ENCODE results near the gene FMN1. TPM values are rescaled to one million over a fixed set of nuclear protein-coding genes. Genes with fewer than 3 reads are reported as not detected.

Gene FMN1
- total and polyA plus RNA-seq, 2 experiments from 2014 or later, result 0.93 to 2.2 TPM

DNA sequence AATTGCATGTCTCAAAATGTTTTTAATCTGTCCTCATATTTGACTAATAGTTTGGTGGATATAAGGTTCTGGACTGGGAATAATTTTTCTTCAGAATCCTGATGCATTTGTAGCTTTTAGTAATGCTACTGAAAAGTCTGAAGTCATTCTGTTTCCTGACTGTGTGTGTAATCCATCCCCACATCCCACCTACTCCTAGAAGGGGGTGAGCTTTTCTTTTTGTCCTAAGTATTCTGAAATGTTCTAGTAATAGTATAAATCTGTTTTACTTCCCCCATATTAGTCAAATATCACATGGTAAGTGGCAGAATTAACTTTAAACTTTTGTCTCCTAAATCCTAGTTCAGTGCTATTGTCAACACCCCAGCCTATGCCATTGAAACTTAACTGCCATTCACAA, 313.9 kb downstream of the FMN1 start:
- no peak overlapping the region for H3K27ac ChIP-seq
- in situ Hi-C loops (cut with MboI), result no loop called here
- no peaks in the 10 kb centered on the region for H3K79me2 ChIP-seq (ENCODE audit: insufficient read depth)
- H3K9me2 ChIP-seq (ENCODE audit: insufficient read depth), result no peaks in the 10 kb centered on the region
- no peaks in the 10 kb centered on the region for H3K9me3 ChIP-seq (ENCODE audit: low read depth)
- H3K4me2 ChIP-seq (ENCODE audit: unreplicated experiment), result no peak overlapping the region
- no peak overlapping the region for H3K4me3 ChIP-seq
- TF ChIP-seq EZH2 (IDR thresholded peaks at IDR 0.05; ENCODE audit: insufficient read depth, poor library complexity, severe bottlenecking) (no peak), EZH2phosphoT487 (IDR thresholded peaks at IDR 0.05; ENCODE audit: insufficient read depth, low read depth) (no peak)
- H3F3A ChIP-seq (ENCODE audit: insufficient read depth), result peaks cover 7% of the 10 kb centered on the region; the same call in 1 of the 2 replicates
- peak overlapping the region; percentile 19; the same call in 1 of the 2 replicates for H2AFZ ChIP-seq
- H3K4me1 ChIP-seq (ENCODE audit: insufficient read depth), result peaks cover 32% of the 10 kb centered on the region
- H4K20me1 ChIP-seq (ENCODE audit: insufficient read depth), result no peaks in the 10 kb centered on the region
- no peak overlapping the region for H3K9ac ChIP-seq
- H3K27me3 ChIP-seq (replicated peaks; ENCODE audit: insufficient read depth), result no peaks in the 10 kb centered on the region
- DNase-seq, result no peak
- no peaks in the 10 kb centered on the region for H3K36me3 ChIP-seq (ENCODE audit: low read depth)

DNA sequence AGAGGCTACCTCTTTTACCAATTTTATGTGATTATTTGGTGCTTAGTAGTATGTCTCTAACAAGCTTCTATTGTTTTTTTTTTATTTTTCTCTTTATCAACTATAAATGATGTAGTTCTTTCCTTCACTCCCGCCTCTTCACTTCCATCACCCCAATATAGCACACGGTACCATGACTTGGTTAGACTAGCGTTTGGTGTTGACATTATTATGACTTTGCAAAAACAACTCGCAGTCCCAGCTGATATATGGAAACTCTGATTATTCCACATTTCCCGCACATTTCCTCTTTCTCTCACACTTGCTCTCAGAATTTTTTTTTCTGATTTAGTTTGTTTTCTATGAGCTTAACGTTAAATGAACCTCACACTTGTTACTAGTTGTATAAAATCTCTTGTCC, 314.5 kb downstream of the FMN1 start:
- Histone ChIP-seq H3K27ac (no peak overlapping the region), H3K27me3 (replicated peaks; ENCODE audit: insufficient read depth) (no peaks in the 10 kb centered on the region), H3K79me2 (ENCODE audit: insufficient read depth) (no peaks in the 10 kb centered on the region), H4K20me1 (ENCODE audit: insufficient read depth) (no peaks in the 10 kb centered on the region), H3K4me2 (ENCODE audit: unreplicated experiment) (no peak overlapping the region), H3K4me1 (ENCODE audit: insufficient read depth) (peaks cover 32% of the 10 kb centered on the region), H2AFZ (peak overlapping the region; percentile 19; the same call in 1 of the 2 replicates), H3F3A (ENCODE audit: insufficient read depth) (peaks cover 7% of the 10 kb centered on the region; the same call in 1 of the 2 replicates), H3K4me3 (no peak overlapping the region), H3K9ac (no peak overlapping the region), H3K36me3 (ENCODE audit: low read depth) (no peaks in the 10 kb centered on the region), H3K9me2 (ENCODE audit: insufficient read depth) (no peaks in the 10 kb centered on the region), H3K9me3 (ENCODE audit: low read depth) (no peaks in the 10 kb centered on the region)
- WGBS, 2 experiments (ENCODE audit: low coverage in 1 of 2, low lambda C conversion rate in 2 of 2, missing lambda C conversion rate in 2 of 2), result 60 to 68% methylated on average over 6 of the region's 6 CpGs
- no peak for DNase-seq
- TF ChIP-seq EZH2 (IDR thresholded peaks at IDR 0.05; ENCODE audit: insufficient read depth, poor library complexity, severe bottlenecking), result no peak
- no peak for TF ChIP-seq EZH2phosphoT487 (IDR thresholded peaks at IDR 0.05; ENCODE audit: insufficient read depth, low read depth)
- in situ Hi-C loops (cut with MboI), result no loop called here

DNA sequence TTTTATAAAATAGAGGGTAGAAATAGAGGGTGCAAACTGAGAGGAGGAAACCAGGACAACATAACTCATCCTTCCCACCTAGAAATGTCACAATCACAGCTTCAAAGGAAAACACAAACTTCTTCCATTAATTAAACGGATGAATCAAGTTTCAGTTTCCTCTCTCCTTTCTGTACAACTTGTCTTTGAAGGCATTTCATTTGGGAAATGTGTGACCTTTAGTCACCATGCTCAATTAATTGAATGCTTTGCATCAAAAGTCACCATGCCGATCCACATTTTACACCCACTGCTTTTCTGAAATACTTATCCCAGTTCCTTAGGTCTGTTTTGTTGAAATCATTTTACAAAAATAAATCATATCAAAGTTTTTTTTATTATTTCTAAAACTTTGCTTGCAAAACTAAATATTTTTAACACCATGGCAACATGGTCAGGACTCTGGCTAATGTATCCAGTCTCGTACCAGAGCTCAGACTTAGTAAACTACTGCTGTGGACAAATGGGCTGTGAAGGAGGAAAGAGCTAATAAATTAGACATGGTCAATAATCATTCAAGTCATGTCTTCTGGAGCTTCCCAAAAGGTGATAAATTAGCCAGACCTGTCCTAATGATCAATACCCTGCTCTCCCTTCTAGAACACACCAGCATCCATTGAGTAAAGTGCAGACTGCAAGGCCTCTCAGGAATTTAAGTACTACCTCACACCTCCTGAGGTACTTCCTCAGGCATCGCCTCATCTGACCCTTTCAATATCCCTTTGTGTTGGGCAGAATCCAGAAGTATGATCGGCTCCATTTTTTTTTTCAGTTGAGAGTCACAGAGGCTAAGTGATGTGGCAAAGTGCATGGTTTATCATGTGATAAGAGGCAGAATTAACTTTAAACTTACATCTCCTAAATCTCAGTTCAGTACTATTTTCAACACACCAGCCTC, 315.4 kb downstream of the FMN1 start:
- H3K36me3 ChIP-seq (ENCODE audit: low read depth), result no peaks in the 10 kb centered on the region
- 0 out of 2 replicates have a peak overlapping the region, but pooled peaks have one; percentile 5 for H2AFZ ChIP-seq
- WGBS, 2 experiments (ENCODE audit: low coverage in 1 of 2, low lambda C conversion rate in 2 of 2, missing lambda C conversion rate in 2 of 2), result 29 to 33% methylated on average over 5 of the region's 5 CpGs
- H3K4me1 ChIP-seq (ENCODE audit: insufficient read depth), result peaks cover 32% of the 10 kb centered on the region
- no peaks in the 10 kb centered on the region for H3K79me2 ChIP-seq (ENCODE audit: insufficient read depth)
- no peaks in the 10 kb centered on the region for H3K9me3 ChIP-seq (ENCODE audit: low read depth)
- H3K4me3 ChIP-seq, result no peak overlapping the region
- peak overlapping the region; percentile 26 for H3K9ac ChIP-seq
- in situ Hi-C loops (cut with MboI), result no loop called here
- peak; percentile 51 for DNase-seq
- peaks cover 9% of the 10 kb centered on the region; the same call in 1 of the 2 replicates for H3F3A ChIP-seq (ENCODE audit: insufficient read depth)
- H3K4me2 ChIP-seq (ENCODE audit: unreplicated experiment), result peak overlapping the region; percentile 52
- peak overlapping the region; percentile 47 for H3K27ac ChIP-seq
- no peaks in the 10 kb centered on the region for H3K9me2 ChIP-seq (ENCODE audit: insufficient read depth)
- H3K27me3 ChIP-seq (replicated peaks; ENCODE audit: insufficient read depth), result no peaks in the 10 kb centered on the region
- H4K20me1 ChIP-seq (ENCODE audit: insufficient read depth), result no peaks in the 10 kb centered on the region
- no peak for TF ChIP-seq EZH2phosphoT487 (IDR thresholded peaks at IDR 0.05; ENCODE audit: insufficient read depth, low read depth)
- TF ChIP-seq EZH2 (IDR thresholded peaks at IDR 0.05; ENCODE audit: insufficient read depth, poor library complexity, severe bottlenecking), result no peak

DNA sequence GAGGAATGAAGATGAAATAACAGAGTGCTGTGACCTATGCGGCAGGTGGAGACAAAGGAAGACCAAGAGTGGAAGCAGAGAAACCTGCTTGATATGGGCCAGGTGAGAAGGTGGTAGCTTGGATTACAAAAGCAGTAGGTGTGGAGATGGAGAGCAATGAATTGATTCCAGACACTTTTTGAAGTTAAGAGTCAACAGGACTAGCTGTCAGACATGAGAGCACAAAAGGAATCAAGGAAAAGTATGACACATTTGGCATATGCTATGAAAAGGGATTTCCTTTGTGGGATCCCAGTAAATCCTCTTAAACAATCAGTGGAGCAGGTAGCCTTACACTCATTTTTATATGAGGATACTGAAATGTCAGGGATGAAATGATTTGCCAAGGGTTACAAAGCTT, 316.2 kb downstream of the FMN1 start:
- Histone ChIP-seq H3F3A (ENCODE audit: insufficient read depth) (peaks cover 17% of the 10 kb centered on the region), H3K9ac (peak overlapping the region; percentile 7; the same call in 1 of the 2 replicates), H3K4me1 (ENCODE audit: insufficient read depth) (peaks cover 35% of the 10 kb centered on the region), H3K4me2 (ENCODE audit: unreplicated experiment) (peak overlapping the region; percentile 52), H3K27me3 (replicated peaks; ENCODE audit: insufficient read depth) (no peaks in the 10 kb centered on the region), H2AFZ (0 out of 2 replicates have a peak overlapping the region, but pooled peaks have one; percentile 5), H3K9me3 (ENCODE audit: low read depth) (no peaks in the 10 kb centered on the region), H4K20me1 (ENCODE audit: insufficient read depth) (no peaks in the 10 kb centered on the region), H3K4me3 (no peak overlapping the region), H3K27ac (peak overlapping the region; percentile 47), H3K9me2 (ENCODE audit: insufficient read depth) (no peaks in the 10 kb centered on the region), H3K79me2 (ENCODE audit: insufficient read depth) (no peaks in the 10 kb centered on the region), H3K36me3 (ENCODE audit: low read depth) (no peaks in the 10 kb centered on the region)
- 95 to 100% methylated on average over 1 of the region's 1 CpG for WGBS, 2 experiments (ENCODE audit: low coverage in 1 of 2, low lambda C conversion rate in 2 of 2, missing lambda C conversion rate in 2 of 2)
- TF ChIP-seq EZH2phosphoT487 (IDR thresholded peaks at IDR 0.05; ENCODE audit: insufficient read depth, low read depth) (no peak), EZH2 (IDR thresholded peaks at IDR 0.05; ENCODE audit: insufficient read depth, poor library complexity, severe bottlenecking) (no peak)
- DNase-seq, result peak; percentile 41
- in situ Hi-C loops (cut with MboI), result no loop called here
